ENCODE measurements around the gene ZDHHC8.

Gene ZDHHC8

DNA sequence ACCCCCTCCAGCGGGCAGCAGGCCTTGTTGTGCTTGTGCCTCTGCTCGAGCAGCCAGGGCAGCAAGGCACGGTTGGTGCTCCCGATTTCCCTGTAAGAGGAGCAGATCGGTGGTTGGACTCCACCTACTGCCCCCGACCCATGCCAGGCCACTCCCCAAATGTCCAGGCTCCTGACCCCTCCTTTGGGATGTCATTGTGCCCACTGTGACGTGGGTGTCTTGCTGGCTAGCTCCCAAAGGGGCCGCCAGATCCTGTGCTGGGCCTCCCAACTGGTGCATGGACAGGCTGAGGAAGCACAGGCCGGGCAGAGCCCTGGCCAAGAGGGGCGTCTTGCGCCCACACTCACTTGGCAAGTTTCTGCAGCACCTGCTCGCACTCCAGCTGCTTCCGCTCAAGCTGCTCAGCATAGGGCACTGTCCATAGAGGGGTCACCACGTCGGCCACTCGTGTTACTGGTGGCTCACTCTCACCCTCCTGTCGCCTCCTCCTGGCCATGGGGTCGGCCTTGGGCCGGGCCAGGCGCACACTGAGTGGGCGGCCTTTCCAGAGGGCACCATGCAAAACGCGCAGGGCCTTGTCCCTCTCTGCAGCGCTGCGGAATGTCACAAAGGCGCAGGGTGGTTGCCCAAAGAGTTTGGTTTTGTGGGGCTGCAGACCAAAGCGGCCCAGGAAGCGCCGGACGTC lies 15.8 kb upstream of the ZDHHC8 start, which contains the start of gene RANBP1:
RANBP1 (plus strand) TSS at position 414 of the 685 bp plus-strand sequence; CDS start at position 495, 81 bp downstream.
- no peak for DNase-seq

GRCh38 chr22:20116376-20116950 lies 15.1 kb upstream of the ZDHHC8 start:
- DNase-seq = no peak

DNA sequence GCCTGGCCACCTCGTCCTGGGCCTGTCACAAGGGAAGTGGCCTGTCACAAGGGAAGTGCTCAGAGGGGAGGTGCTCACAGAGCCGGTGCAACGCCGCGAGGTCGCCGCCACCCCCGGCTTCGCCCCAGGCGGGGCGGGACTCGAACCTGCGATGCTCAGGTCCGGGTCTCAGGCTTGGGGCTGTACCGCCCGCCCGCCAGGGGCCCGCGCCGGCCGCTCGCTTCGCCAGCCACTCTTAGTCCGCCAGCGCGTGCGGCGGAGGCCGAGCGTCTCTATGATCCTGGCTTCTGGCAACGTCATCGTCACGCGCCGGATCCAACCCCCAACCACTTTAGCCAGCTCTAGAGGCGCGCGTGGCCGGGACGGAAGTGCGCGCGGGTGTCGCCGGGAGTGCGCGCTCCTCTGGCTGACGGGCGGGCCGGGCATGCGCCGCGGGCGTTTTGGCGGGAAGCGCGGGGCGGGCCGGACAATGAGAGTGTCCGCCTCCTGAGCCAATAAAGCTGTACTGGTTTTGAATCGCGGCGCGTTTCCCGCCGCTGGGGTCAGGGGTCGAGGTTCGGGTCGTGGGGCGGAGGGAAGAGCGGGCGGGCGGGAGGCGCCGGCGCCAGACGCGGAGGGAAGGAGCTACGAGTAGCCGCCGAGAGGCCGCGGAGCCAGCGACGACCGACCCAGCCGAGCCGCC lies 14.5 kb upstream of the ZDHHC8 start, which contains the start of gene TRMT2A:
TRMT2A (minus strand) TSS at position 276 of the 682 bp plus-strand sequence. CDS start 320 bp downstream, outside the sequence.
- peak; percentile 91 to 93 for DNase-seq

- DNase-seq = peak in 1 of 2 experiments; percentile 6
Measured at GRCh38 chr22:20117633-20118299, 13.8 kb upstream of the ZDHHC8 start.

DNA sequence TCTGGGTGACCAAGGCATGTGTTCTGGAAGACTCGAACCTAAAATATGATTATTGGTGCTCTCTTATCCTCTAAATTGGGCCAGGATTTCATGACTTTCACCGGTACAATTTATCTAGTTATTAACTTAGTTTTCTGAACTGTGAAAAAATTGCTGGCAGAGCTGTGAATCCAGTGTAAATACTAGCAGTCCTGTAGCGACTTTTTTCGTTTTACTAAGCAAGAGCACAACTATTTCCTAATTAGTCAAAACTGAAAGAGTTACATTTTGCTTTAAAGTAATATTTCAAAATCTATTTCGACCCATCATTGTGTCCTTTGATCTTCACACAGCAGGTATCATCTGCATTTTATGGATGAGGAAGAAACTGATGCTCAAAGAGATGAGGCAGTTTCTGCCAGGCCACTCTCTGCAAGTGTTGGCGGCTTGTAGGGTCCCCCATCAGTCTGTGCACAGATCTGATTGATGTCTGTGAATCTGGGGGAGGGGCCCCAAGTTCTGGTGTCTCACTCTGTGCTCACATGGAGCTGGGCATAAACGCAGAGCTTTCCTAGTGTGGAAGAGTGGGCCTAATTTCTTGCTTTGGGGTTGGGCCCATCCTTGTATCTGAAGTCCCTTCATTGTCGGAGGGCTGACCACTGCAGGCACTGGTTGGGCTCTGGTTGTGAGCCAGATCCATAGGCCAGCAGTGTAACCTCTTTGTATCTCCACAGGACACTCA lies 13.1 kb upstream of the ZDHHC8 start:
- no peak for DNase-seq

GRCh38 chr22:20121856-20122415 lies 9.7 kb upstream of the ZDHHC8 start:
- DNase-seq = no peak

GRCh38 chr22:20123366-20124082 lies 8.1 kb upstream of the ZDHHC8 start:
- DNase-seq = no peak

GRCh38 chr22:20124083-20124787 lies 7.4 kb upstream of the ZDHHC8 start:
- DNase-seq = no peak

DNA sequence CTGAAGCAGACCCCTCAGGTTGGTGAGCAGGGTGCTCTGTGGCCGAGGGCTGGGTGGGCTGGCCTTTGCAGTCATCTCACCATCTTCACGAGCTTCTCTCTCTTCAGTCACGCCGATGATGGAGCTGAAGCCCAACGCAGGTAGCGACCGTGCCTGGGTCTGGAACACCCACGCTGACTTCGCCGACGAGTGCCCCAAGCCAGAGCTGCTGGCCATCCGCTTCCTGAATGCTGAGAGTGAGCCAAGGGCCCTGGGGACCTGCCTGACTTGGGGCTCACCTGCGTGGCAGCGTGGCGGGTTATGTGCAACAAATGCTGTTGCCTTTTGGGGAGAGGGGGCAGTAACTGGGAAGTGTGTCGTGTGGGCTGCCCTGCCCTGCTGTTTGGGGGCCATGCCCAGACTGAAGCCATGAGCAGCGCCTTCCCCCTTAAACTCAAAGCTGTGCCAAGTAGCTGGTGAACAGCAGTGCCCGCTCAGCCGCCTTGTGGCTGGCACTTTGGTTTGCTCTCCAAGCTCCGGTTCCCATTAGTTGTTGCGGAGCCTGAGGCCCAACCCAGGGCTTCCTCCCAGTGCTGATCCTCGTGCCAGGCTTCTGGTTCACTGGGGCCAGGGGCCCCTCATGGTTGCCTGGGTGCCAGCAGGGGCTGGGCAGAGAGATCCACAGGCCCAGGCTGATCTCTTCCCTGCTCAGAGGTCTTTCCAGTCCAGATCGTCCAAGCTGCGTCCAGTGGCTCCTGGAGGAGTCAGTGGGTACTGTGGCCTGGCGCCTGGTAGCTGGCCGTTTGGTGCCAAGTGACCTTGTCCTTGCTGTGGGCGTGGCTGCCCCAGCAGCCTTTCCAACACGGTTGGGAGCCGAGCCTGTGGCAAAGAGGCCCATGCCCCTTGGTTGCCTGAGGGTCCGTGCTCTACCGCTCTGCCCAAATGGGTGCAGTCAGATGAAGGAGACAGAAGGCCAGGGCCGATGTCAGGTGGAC lies 6.1 kb upstream of the ZDHHC8 start:
- no peak for DNase-seq

DNA sequence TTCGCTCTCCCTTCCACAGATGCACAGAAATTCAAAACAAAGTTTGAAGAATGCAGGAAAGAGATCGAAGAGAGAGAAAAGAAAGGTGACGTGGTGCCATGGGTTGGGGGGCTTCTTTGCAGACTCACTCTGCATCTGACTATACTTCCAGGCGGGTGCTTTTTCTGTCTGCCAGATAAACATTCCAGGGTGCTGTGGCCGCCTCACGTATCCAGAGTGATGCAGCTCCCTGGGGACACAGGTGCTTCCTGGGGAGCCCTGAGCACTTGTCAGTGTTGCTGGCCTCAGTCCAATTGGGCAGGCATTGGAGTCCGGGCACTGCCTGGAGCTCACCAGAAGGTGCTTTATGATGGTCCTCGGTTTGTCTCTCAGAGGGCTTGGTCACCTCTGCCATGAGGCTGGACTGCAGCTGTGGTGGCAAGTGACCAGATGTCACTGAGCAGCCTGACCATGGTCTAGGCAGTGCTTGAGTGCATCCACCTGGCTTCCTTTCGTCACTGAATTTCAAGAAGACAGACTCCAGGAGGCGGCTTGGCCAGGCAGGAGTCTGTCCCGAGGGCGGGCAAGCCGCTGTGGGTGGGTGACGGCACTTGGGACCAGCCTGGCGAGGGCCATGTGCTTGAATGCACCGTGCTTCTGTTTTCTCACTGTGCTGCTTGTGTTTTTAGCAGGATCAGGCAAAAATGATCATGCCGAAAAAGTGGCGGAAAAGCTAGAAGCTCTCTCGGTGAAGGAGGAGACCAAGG lies 5.1 kb upstream of the ZDHHC8 start:
- no peak for DNase-seq

GRCh38 chr22:20127318-20127868 lies 4.2 kb upstream of the ZDHHC8 start:
- DNase-seq = no peak

- DNase-seq = no peak
Measured at GRCh38 chr22:20127869-20128618, 3.6 kb upstream of the ZDHHC8 start.

- no peak for DNase-seq
Measured at GRCh38 chr22:20128619-20128901, 3.0 kb upstream of the ZDHHC8 start.

- peak in 1 of 2 experiments; percentile 7 for DNase-seq
Measured at GRCh38 chr22:20128902-20129746, 2.5 kb upstream of the ZDHHC8 start.

- DNase-seq = no peak
Measured at GRCh38 chr22:20129747-20130014, 1.9 kb upstream of the ZDHHC8 start.

- no peak for DNase-seq
Measured at GRCh38 chr22:20130319-20130718, 1.3 kb upstream of the ZDHHC8 start.

Data from AML-193 (cell line).